B cell (primary cell): ENCODE data around the gene FTH1. TPM values are rescaled to one million over a fixed set of nuclear protein-coding genes. Genes with fewer than 3 reads are reported as not detected.
A peak's percentile ranks its signal among the peaks of the same experiment; 100 is the strongest.

ENCODE experiments used
- ATAC-seq: fragments of 200-7000 bp; cut with Tn5 transposase; one replicate; pipeline ENCODE4 v1.10.0; 2021; ENCODE audit warnings: low read depth, mild to moderate bottlenecking, moderate number of reproducible peaks, moderate library complexity
- CTCF ChIA-PET: fragments of 350-600 bp; sonication (Branson Sonifier 250); formaldehyde crosslinking; loops from one replicate; lab custom pipeline; 2021; ENCODE audit warnings: antibody characterized with exemption, inconsistent platforms; lab: Charles Lee
- POLR2A ChIA-PET: fragments of 350-600 bp; sonication (Branson Sonifier 250); formaldehyde crosslinking; loops from one replicate; lab custom pipeline; 2021; ENCODE audit warnings: antibody characterized with exemption; lab: Charles Lee
- DNase-seq: peaks from one replicate; pipeline ENCODE4 v3.0.0; 2013
- H2AFZ ChIP-seq: 2 replicates; pipeline ENCODE4 v1.6.1; 2012; ENCODE audit warnings: mild to moderate bottlenecking, low read depth, low read length; ENCODE audit not compliant: insufficient read depth, poor library complexity, severe bottlenecking
- H3K27ac ChIP-seq, 2 donors: 1 replicate in 1 of 2; 2 replicates in 1 of 2; pipeline ENCODE4 v1.5.1; 2012 to 2013; ENCODE audit warnings: low read length in 2 of 2, mild to moderate bottlenecking in 2 of 2, moderate library complexity in 1 of 2
- H3K27me3 ChIP-seq, 4 experiments: fragments of 200-600 bp in 1 of 4; sonication (generic) in 1 of 4; replicated peaks in 1 of 4; 1 replicate in 2 of 4; 2 replicates in 2 of 4; pipeline versions ENCODE4 v1.6.1 to v1.7.0; 2013 to 2016; ENCODE audit warnings: low read length in 3 of 4, mild to moderate bottlenecking in 2 of 4, mixed read lengths in 1 of 4, moderate library complexity in 1 of 4; ENCODE audit not compliant: insufficient read depth in 4 of 4, control insufficient read depth in 3 of 4; ENCODE audit errors: control extremely low read depth in 1 of 4
- H3K36me3 ChIP-seq, 2 experiments: replicated peaks in 1 of 2; 1 replicate in 1 of 2; 2 replicates in 1 of 2; pipeline versions ENCODE4 v1.6.1 to v1.7.1; 2013; ENCODE audit warnings: low read length in 1 of 2; ENCODE audit not compliant: insufficient read depth in 2 of 2, control insufficient read depth in 1 of 2; ENCODE audit errors: control extremely low read depth in 1 of 2, extremely low read depth in 1 of 2
- H3K4me1 ChIP-seq, 2 donors: fragments of 200-600 bp in 1 of 2; sonication (generic) in 1 of 2; 1 replicate in 1 of 2; 2 replicates in 1 of 2; pipeline versions ENCODE4 v1.5.1 to v1.6.1; 2013 to 2017; ENCODE audit warnings: low read length in 2 of 2; ENCODE audit not compliant: control insufficient read depth in 2 of 2, insufficient read depth in 2 of 2
- H3K4me2 ChIP-seq: replicated peaks from 2 replicates; pipeline ENCODE3; 2012; ENCODE audit warnings: mild to moderate bottlenecking, low read depth, low read length; ENCODE audit not compliant: poor library complexity, severe bottlenecking
- H3K4me3 ChIP-seq, 5 experiments: fragments of 200-600 bp in 1 of 5; sonication (generic) in 1 of 5; 1 replicate in 3 of 5; 2 replicates in 2 of 5; pipeline versions ENCODE4 v1.5.1 to v1.7.0; 2011 to 2016; ENCODE audit warnings: low read length in 4 of 5, mild to moderate bottlenecking in 4 of 5, low read depth in 2 of 5, control low read depth in 1 of 5, moderate library complexity in 1 of 5; ENCODE audit not compliant: insufficient read depth in 1 of 5; ENCODE audit errors: control extremely low read depth in 1 of 5, extremely low read depth in 1 of 5
- H3K79me2 ChIP-seq: fragments of 200-600 bp; sonication (generic); one replicate; pipeline ENCODE4 v1.6.0; 2016; ENCODE audit warnings: low read length; ENCODE audit not compliant: control insufficient read depth, insufficient read depth
- H3K9ac ChIP-seq: fragments of 200-600 bp; sonication (generic); 2 replicates; pipeline ENCODE4 v1.6.1; 2017; ENCODE audit warnings: mild to moderate bottlenecking, low read length, moderate library complexity
- H3K9me3 ChIP-seq, 3 donors: one replicate each; pipeline versions ENCODE4 v1.6.1 to v1.7.1; 2013; ENCODE audit warnings: low read length in 2 of 3; ENCODE audit not compliant: control insufficient read depth in 2 of 3, insufficient read depth in 1 of 3; ENCODE audit errors: control extremely low read depth in 1 of 3
- H4K20me1 ChIP-seq: 2 replicates; pipeline ENCODE4 v1.6.0; 2012; ENCODE audit warnings: mild to moderate bottlenecking, low read length; ENCODE audit not compliant: insufficient read depth, control insufficient read depth, poor library complexity, severe bottlenecking
- H3K27ac Mint-ChIP-seq: one replicate; pipeline ENCODE4 v1.8.0; 2021; ENCODE audit warnings: mixed read lengths
- H3K27me3 Mint-ChIP-seq: one replicate; pipeline ENCODE4 v1.8.0; 2021; ENCODE audit warnings: mixed read lengths
- H3K4me1 Mint-ChIP-seq: one replicate; pipeline ENCODE4 v1.8.0; 2021; ENCODE audit warnings: mixed read lengths
- H3K4me3 Mint-ChIP-seq: one replicate; pipeline ENCODE4 v1.8.0; 2021; ENCODE audit warnings: mixed read lengths
- H3K9me3 Mint-ChIP-seq: one replicate; pipeline ENCODE4 v1.8.0; 2022; ENCODE audit warnings: mixed read lengths; ENCODE audit not compliant: insufficient read depth
- CTCF ChIP-seq: fragments of 200-600 bp; IDR thresholded peaks from one replicate; pipeline ENCODE4 v1.8.0; 2022; ENCODE audit warnings: antibody characterized with exemption, mild to moderate bottlenecking
- EZH2 ChIP-seq: IDR thresholded peaks from 2 replicates; pipeline ENCODE4 v1.6.1; 2012; ENCODE audit warnings: borderline replicate concordance, low read depth, mild to moderate bottlenecking, moderate library complexity, low read length; ENCODE audit not compliant: insufficient read depth, poor library complexity, severe bottlenecking
- WGBS: methylation state at CpG from one replicate; pipeline ENCODE4 v1.1.5; 2013; ENCODE audit warnings: missing lambda C conversion rate; ENCODE audit not compliant: insufficient coverage; 5-methylcytosine and 5-hydroxymethylcytosine counted together
- intact Hi-C: fragments of 100-400 bp; cut with micrococcal nuclease; formaldehyde crosslinking; loops from one replicate; pipeline ENCODE4 v1.10.0; 2022
- polyA plus RNA-seq: library from polyadenylated mRNA; depleted of rRNA; stranded (reverse); fragments of >200 nt; gene quantifications from 2 replicates; pipeline ENCODE4 v1.2.3, GENCODE V29; 2012
- total RNA-seq, 2 donors: library from RNA; stranded (reverse); fragments of 120-200 nt in 1 of 2; gene quantifications; 1 replicate in 1 of 2; 2 replicates in 1 of 2; pipeline versions ENCODE4 v1.2.3 to v1.2.4, GENCODE V29; 2013 to 2022

FTH1 gene
- total and polyA plus RNA-seq, 2 donors (not counting 1 experiment from before 2014, with no cell fraction given), result 1,136 to 1,314 TPM

DNA sequence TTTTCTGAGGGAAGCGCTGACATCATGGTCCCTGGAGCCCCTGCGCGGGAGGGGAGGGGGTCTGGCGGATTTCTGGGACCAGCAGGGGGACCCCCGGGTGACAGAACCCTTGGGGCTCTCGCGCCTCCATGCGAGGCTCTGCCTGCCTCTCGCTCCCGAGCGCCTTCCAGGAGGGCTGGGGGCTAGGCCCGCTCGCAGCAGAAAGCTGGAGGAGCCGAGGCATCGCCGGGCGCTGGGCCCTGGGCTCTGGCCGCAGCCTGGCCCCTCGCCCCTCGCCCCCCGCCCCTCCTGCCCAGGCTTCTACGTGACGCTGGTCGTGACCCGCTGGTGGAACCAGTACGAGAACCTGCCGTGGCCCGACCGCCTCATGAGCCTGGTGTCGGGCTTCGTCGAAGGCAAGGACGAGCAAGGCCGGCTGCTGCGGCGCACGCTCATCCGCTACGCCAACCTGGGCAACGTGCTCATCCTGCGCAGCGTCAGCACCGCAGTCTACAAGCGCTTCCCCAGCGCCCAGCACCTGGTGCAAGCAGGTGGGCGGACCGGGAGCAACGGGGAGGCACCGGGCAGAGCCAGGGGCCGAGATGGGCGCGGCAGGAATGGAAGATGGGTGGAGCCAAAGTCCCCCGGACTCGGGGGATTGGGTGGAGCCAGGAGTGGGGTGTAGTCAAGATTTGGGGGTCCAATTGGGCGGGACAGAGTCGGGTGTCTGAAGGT lies 11.9 kb downstream of the FTH1 start:
- no peaks in the 10 kb centered on the region for H3K9me3 Mint-ChIP-seq
- Histone ChIP-seq H2AFZ (peak overlapping the region; percentile 69), H3K79me2 (peaks cover 7% of the 10 kb centered on the region), H3K27me3 (peaks cover 0 to 24% (median 10%) of the 10 kb centered on the region in 4 experiments), H3K36me3 (peaks cover 0 to 7% of the 10 kb centered on the region in 2 experiments), H3K27ac (no peak overlapping the region), H3K4me1 (peaks cover 16 to 17% of the 10 kb centered on the region in 2 donors), H3K9me3 (peaks cover 0 to 15% (median 0%) of the 10 kb centered on the region in 3 donors), H3K9ac (peak overlapping the region; percentile 43), H3K4me2 (peak overlapping the region; percentile 79), H4K20me1 (no peaks in the 10 kb centered on the region), H3K4me3 (peak overlapping the region; percentile 13 to 55 (median 38))
- CTCF ChIA-PET, result interaction anchor here (1.0 to 3.5 kb wide), 4 partner anchors 56 to 153 kb away, joined by 3 to 14 read pairs (median 6); no protein-coding TSS in a partner anchor
- ATAC-seq, result peak; percentile 62
- TF ChIP-seq EZH2 (no peak), CTCF (no peak)
- peaks cover 24% of the 10 kb centered on the region for H3K4me1 Mint-ChIP-seq
- intact Hi-C loops, result no loop called here
- no peak overlapping the region for H3K27ac Mint-ChIP-seq
- 11% methylated on average over 56 of the region's 56 CpGs for WGBS
- peak overlapping the region; percentile 78 for H3K4me3 Mint-ChIP-seq
- DNase-seq, result peak; percentile 57
- POLR2A ChIA-PET, result interaction anchor here (0.6 to 1.1 kb wide), 5 partner anchors 8 to 954 kb away, joined by 3 to 9 read pairs (median 4); partner anchors contain the start of gene FTH1
- no peaks in the 10 kb centered on the region for H3K27me3 Mint-ChIP-seq
